Panc1 (cell line): ENCODE data around the gene COL26A1.

Source experiments
- TF ChIP-seq, protein P1 (sequence below): fragments of 450-650 bp; IDR thresholded peaks from 2 replicates; pipeline ENCODE4 v1.5.1; 2017; ENCODE audit warnings: mild to moderate bottlenecking
- TF ChIP-seq, protein P2 (sequence below), 2 experiments: IDR thresholded peaks; 2 replicates each; pipeline ENCODE4 v1.6.1; 2011 to 2012; ENCODE audit warnings: low read depth in 2 of 2, control low read depth in 1 of 2, low read length in 1 of 2, mild to moderate bottlenecking in 1 of 2, moderate library complexity in 1 of 2; ENCODE audit not compliant: insufficient read depth in 1 of 2

DNA sequence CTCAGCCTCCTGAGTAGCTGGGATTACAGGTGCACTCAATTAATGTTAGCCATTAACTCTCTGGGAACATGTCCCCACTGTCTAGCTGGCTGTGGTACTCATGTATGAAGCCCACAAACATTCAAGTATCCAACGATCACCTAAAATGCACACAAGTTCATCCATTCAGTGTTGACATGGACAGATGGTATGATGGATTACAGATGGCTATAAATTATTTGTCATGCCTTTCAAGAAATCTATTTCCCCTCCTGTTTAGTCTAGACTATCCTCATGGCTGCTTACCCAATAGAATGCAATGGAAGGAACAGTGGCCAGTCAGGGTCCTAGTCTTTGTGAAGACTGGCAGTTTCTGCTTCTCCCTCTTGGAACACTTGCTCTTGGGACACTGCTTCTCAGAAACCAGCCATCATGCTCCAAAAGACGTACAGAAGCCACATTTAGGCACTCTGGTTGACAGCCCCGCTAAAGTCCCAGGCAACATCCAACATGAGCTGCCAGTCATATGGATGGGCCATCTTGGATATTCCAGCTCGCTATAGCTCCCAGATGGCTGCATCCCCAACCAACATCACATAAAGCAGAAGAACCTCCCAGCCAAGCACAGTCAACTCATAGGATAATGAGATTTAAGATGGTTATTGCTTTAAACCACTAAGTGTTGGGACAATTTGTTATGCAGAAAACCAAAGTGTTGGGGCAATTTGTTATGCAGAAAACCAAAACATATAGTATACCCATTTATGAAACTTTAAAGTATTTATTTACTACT, 233.3 kb downstream of the COL26A1 start:
- TF ChIP-seq, protein P1, sequence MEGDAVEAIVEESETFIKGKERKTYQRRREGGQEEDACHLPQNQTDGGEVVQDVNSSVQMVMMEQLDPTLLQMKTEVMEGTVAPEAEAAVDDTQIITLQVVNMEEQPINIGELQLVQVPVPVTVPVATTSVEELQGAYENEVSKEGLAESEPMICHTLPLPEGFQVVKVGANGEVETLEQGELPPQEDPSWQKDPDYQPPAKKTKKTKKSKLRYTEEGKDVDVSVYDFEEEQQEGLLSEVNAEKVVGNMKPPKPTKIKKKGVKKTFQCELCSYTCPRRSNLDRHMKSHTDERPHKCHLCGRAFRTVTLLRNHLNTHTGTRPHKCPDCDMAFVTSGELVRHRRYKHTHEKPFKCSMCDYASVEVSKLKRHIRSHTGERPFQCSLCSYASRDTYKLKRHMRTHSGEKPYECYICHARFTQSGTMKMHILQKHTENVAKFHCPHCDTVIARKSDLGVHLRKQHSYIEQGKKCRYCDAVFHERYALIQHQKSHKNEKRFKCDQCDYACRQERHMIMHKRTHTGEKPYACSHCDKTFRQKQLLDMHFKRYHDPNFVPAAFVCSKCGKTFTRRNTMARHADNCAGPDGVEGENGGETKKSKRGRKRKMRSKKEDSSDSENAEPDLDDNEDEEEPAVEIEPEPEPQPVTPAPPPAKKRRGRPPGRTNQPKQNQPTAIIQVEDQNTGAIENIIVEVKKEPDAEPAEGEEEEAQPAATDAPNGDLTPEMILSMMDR, result no peak
- TF ChIP-seq, protein P2, sequence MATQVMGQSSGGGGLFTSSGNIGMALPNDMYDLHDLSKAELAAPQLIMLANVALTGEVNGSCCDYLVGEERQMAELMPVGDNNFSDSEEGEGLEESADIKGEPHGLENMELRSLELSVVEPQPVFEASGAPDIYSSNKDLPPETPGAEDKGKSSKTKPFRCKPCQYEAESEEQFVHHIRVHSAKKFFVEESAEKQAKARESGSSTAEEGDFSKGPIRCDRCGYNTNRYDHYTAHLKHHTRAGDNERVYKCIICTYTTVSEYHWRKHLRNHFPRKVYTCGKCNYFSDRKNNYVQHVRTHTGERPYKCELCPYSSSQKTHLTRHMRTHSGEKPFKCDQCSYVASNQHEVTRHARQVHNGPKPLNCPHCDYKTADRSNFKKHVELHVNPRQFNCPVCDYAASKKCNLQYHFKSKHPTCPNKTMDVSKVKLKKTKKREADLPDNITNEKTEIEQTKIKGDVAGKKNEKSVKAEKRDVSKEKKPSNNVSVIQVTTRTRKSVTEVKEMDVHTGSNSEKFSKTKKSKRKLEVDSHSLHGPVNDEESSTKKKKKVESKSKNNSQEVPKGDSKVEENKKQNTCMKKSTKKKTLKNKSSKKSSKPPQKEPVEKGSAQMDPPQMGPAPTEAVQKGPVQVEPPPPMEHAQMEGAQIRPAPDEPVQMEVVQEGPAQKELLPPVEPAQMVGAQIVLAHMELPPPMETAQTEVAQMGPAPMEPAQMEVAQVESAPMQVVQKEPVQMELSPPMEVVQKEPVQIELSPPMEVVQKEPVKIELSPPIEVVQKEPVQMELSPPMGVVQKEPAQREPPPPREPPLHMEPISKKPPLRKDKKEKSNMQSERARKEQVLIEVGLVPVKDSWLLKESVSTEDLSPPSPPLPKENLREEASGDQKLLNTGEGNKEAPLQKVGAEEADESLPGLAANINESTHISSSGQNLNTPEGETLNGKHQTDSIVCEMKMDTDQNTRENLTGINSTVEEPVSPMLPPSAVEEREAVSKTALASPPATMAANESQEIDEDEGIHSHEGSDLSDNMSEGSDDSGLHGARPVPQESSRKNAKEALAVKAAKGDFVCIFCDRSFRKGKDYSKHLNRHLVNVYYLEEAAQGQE (IDR thresholded peaks at IDR 0.05; ENCODE audit: insufficient read depth in 1 of 2, low read depth in 2 of 2, low read length in 1 of 2), result no peak
